Mucosa of stomach (tissue), 1 donor: ENCODE measurements around the gene ITGA3.
"Not testable (repeated sequence)": the region's sequence is repeated elsewhere in the genome, so short reads cannot be mapped to it uniquely, and the experiment has no call there.

Experiments used
- H3K27me3 ChIP-seq: one replicate; pipeline ENCODE4 v1.7.0; 2013; ENCODE audit warnings: mild to moderate bottlenecking, low read length; ENCODE audit not compliant: control insufficient read depth, insufficient read depth
- H3K36me3 ChIP-seq: one replicate; pipeline ENCODE4 v1.7.0; 2013; ENCODE audit warnings: low read length; ENCODE audit not compliant: control insufficient read depth, insufficient read depth
- H3K4me1 ChIP-seq: one replicate; pipeline ENCODE4 v1.7.0; 2013; ENCODE audit warnings: mild to moderate bottlenecking, low read length; ENCODE audit not compliant: control insufficient read depth, insufficient read depth
- H3K4me3 ChIP-seq: one replicate; pipeline ENCODE4 v1.7.0; 2013; ENCODE audit warnings: low read length
- H3K9ac ChIP-seq: one replicate; pipeline ENCODE4 v1.7.0; 2013; ENCODE audit warnings: mild to moderate bottlenecking, low read length, moderate library complexity
- H3K9me3 ChIP-seq: one replicate; pipeline ENCODE4 v1.7.0; 2013; ENCODE audit warnings: mild to moderate bottlenecking, low read length, moderate library complexity; ENCODE audit not compliant: control insufficient read depth
- donor health status: Pancreatic carcinoma.

ITGA3 gene

GRCh38 chr17:50057521-50057991, 1.6 kb downstream of the ITGA3 start:
- H3K9ac ChIP-seq: peak overlapping the region; percentile 79
- no peaks in the 10 kb centered on the region for H3K27me3 ChIP-seq
- H3K36me3 ChIP-seq: no peaks in the 10 kb centered on the region
- H3K4me3 ChIP-seq: peak overlapping the region; percentile 69
- no peaks in the 10 kb centered on the region for H3K9me3 ChIP-seq
- H3K4me1 ChIP-seq: peaks cover 84% of the 10 kb centered on the region

- Histone ChIP-seq H3K27me3 (no peaks in the 10 kb centered on the region), H3K36me3 (no peaks in the 10 kb centered on the region), H3K4me1 (peaks cover 84% of the 10 kb centered on the region), H3K9ac (peak overlapping the region; percentile 41), H3K4me3 (no peak overlapping the region), H3K9me3 (no peaks in the 10 kb centered on the region)
Measured at GRCh38 chr17:50058296-50058953, 2.5 kb downstream of the ITGA3 start.

GRCh38 chr17:50059256-50059655, 3.3 kb downstream of the ITGA3 start:
- H3K4me3 ChIP-seq: no peak overlapping the region
- peaks cover 81% of the 10 kb centered on the region for H3K4me1 ChIP-seq
- peak overlapping the region; percentile 41 for H3K9ac ChIP-seq
- no peaks in the 10 kb centered on the region for H3K9me3 ChIP-seq
- H3K36me3 ChIP-seq: no peaks in the 10 kb centered on the region
- H3K27me3 ChIP-seq: no peaks in the 10 kb centered on the region

GRCh38 chr17:50059759-50060273, 3.9 kb downstream of the ITGA3 start:
- no peaks in the 10 kb centered on the region for H3K27me3 ChIP-seq
- H3K9me3 ChIP-seq: no peaks in the 10 kb centered on the region
- H3K4me3 ChIP-seq: no peak overlapping the region
- H3K9ac ChIP-seq: peak overlapping the region; percentile 13
- H3K4me1 ChIP-seq: peaks cover 80% of the 10 kb centered on the region
- H3K36me3 ChIP-seq: no peaks in the 10 kb centered on the region

GRCh38 chr17:50060951-50061712, 5.2 kb downstream of the ITGA3 start:
- Histone ChIP-seq H3K9me3 (no peaks in the 10 kb centered on the region), H3K4me1 (peaks cover 73% of the 10 kb centered on the region), H3K27me3 (no peaks in the 10 kb centered on the region)

GRCh38 chr17:50061713-50062045, 5.8 kb downstream of the ITGA3 start:
- H3K4me3 ChIP-seq, H3K36me3 ChIP-seq, H3K27me3 ChIP-seq, H3K9me3 ChIP-seq: not testable (repeated sequence)
- H3K4me1 ChIP-seq: peaks cover 73% of the 10 kb centered on the region
- peak overlapping the region; percentile 7 for H3K9ac ChIP-seq

More at GRCh38 chr17:50060951-50061712, 5.2 kb downstream of the ITGA3 start:
- no peaks in the 10 kb centered on the region for H3K36me3 ChIP-seq
- no peak overlapping the region for H3K4me3 ChIP-seq
- H3K9ac ChIP-seq: peak overlapping the region; percentile 7

- Histone ChIP-seq H3K27me3 (no peaks in the 10 kb centered on the region), H3K9ac (peak overlapping the region; percentile 36), H3K4me3 (no peak overlapping the region), H3K36me3 (no peaks in the 10 kb centered on the region), H3K4me1 (peaks cover 67% of the 10 kb centered on the region), H3K9me3 (no peaks in the 10 kb centered on the region)
Measured at GRCh38 chr17:50062293-50063243, 6.7 kb downstream of the ITGA3 start.

- Histone ChIP-seq H3K4me1 (peaks cover 56% of the 10 kb centered on the region), H3K9me3 (no peaks in the 10 kb centered on the region), H3K4me3 (no peak overlapping the region), H3K27me3 (no peaks in the 10 kb centered on the region), H3K9ac (no peak overlapping the region), H3K36me3 (no peaks in the 10 kb centered on the region)
Measured at GRCh38 chr17:50063561-50064252, 7.8 kb downstream of the ITGA3 start.

GRCh38 chr17:50064253-50065001, 8.5 kb downstream of the ITGA3 start:
- Histone ChIP-seq H3K27me3 (no peaks in the 10 kb centered on the region), H3K9ac (peak overlapping the region; percentile 19), H3K9me3 (no peaks in the 10 kb centered on the region), H3K4me3 (no peak overlapping the region), H3K36me3 (no peaks in the 10 kb centered on the region), H3K4me1 (peaks cover 49% of the 10 kb centered on the region)

- Histone ChIP-seq H3K4me1 (peaks cover 43% of the 10 kb centered on the region), H3K9ac (no peak overlapping the region), H3K4me3 (no peak overlapping the region)
Measured at GRCh38 chr17:50065056-50065455, 9.1 kb downstream of the ITGA3 start.

GRCh38 chr17:50066995-50067394, 11.1 kb downstream of the ITGA3 start:
- no peaks in the 10 kb centered on the region for H3K27me3 ChIP-seq
- H3K9ac ChIP-seq: no peak overlapping the region
- no peaks in the 10 kb centered on the region for H3K36me3 ChIP-seq
- no peak overlapping the region for H3K4me3 ChIP-seq
- peaks cover 23% of the 10 kb centered on the region for H3K4me1 ChIP-seq
- no peaks in the 10 kb centered on the region for H3K9me3 ChIP-seq

More at GRCh38 chr17:50065056-50065455, 9.1 kb downstream of the ITGA3 start:
- Histone ChIP-seq H3K36me3 (no peaks in the 10 kb centered on the region), H3K9me3 (no peaks in the 10 kb centered on the region), H3K27me3 (no peaks in the 10 kb centered on the region)
